Omental fat pad (tissue), 4 donors: Measurements from ENCODE around the gene CSTB. TPM values are rescaled to one million over a fixed set of nuclear protein-coding genes. Genes with fewer than 3 reads are reported as not detected.

ENCODE experiments used
- ATAC-seq: fragments of 150-250 bp; one replicate; pipeline ENCODE4 v1.9.1; 2016; ENCODE audit warnings: mild to moderate bottlenecking, moderate library complexity; ENCODE audit not compliant: low FRiP score
- DNase-seq: peaks from one replicate; pipeline ENCODE4 v3.0.0-alpha.2; 2019; ENCODE audit warnings: low spot score
- CTCF ChIP-seq, 3 donors: fragments of 450-650 bp; IDR thresholded peaks; one replicate each; pipeline ENCODE4 v1.5.1; 2016 to 2017; ENCODE audit warnings: antibody characterized with exemption in 3 of 3, mild to moderate bottlenecking in 3 of 3, moderate library complexity in 2 of 3
- total RNA-seq, 4 donors: library from RNA; depleted of rRNA; stranded (reverse); fragments of >200 nt; gene quantifications; one replicate each; pipeline ENCODE4 v1.1.0, GENCODE V29; 2016

Gene CSTB
- total RNA-seq, 4 donors from 2014 or later = 8.0 to 27.9 (median 17.7) TPM

- ATAC-seq (no peak), DNase-seq (no peak)
- TF ChIP-seq CTCF (IDR thresholded peaks at IDR 0.05) = no peak
Observed at GRCh38 chr21:43786807-43787440, 10.8 kb upstream of the CSTB start.

- DNase-seq = no peak
- no peak for ATAC-seq
- no peak for TF ChIP-seq CTCF (IDR thresholded peaks at IDR 0.05)
Observed at GRCh38 chr21:43786300-43786806, 10.2 kb upstream of the CSTB start.

- ATAC-seq = no peak
- DNase-seq = no peak
- no peak for TF ChIP-seq CTCF (IDR thresholded peaks at IDR 0.05)
Observed at GRCh38 chr21:43785134-43785533, 9.0 kb upstream of the CSTB start.

- DNase-seq (no peak), ATAC-seq (peak; percentile 27)
- no peak for TF ChIP-seq CTCF (IDR thresholded peaks at IDR 0.05)
Observed at GRCh38 chr21:43783098-43783700, 7.1 kb upstream of the CSTB start.

- no peak for TF ChIP-seq CTCF (IDR thresholded peaks at IDR 0.05)
- ATAC-seq (no peak), DNase-seq (no peak)
Observed at GRCh38 chr21:43782431-43783097, 6.5 kb upstream of the CSTB start.

- no peak for TF ChIP-seq CTCF (IDR thresholded peaks at IDR 0.05)
- DNase-seq (no peak), ATAC-seq (no peak)
Observed at GRCh38 chr21:43781846-43782245, 5.7 kb upstream of the CSTB start.
